SK-MEL-5 (cell line): ENCODE measurements around the gene SLC15A3. TPM values are rescaled to one million over a fixed set of nuclear protein-coding genes. Genes with fewer than 3 reads are reported as not detected.

Source experiments
- DNase-seq: peaks from one replicate; pipeline ENCODE4 v3.0.0-alpha.2; 2016; ENCODE audit warnings: low read depth, low spot score
- in situ Hi-C: cut with HindIII; loops from 2 replicates; pipeline ENCODE4 v1.10.0; 2016; ENCODE audit warnings: low sequenced_read_pairs, high pct_unique_total_duplicates, low pct_unique_long_range_greater_than_20kb
- small RNA-seq, 2 experiments: library from RNA; depleted of rRNA; stranded (forward); fragments of <200 nt; gene quantifications; one replicate each; pipeline ENCODE3, GENCODE V24; 2014
- total RNA-seq: library from RNA; depleted of rRNA; stranded (reverse); fragments of >200 nt; shearing (Covaris generic); gene quantifications from 2 replicates; pipeline ENCODE4 v1.2.3, GENCODE V29; 2014; rRNA removed

The SLC15A3 gene
- total RNA-seq, 1 experiment from 2014 or later, result 1.1 TPM

DNA sequence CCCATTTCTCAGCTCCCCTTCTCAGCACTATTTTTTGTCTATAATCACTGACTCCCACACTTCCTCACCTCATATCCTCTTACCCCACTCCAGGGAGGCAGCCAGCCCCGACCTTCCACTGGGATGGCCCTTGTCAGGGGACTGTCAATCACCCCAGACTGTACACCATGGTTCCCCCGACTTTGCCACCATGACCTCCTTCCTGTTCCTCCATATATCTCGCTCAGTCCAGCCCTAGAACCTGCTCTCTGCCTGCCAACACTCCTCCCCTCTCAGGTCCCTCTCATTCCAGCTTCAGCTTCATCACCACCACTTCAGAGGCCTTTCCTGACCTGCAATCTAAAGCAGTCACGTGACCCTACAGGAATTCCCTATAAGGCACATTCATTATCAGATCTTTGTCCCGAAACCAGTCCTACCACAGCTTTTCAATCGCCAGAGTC is 62.1 kb downstream of the SLC15A3 start:
- no peak for DNase-seq
- in situ Hi-C loops, result no loop called here

DNA sequence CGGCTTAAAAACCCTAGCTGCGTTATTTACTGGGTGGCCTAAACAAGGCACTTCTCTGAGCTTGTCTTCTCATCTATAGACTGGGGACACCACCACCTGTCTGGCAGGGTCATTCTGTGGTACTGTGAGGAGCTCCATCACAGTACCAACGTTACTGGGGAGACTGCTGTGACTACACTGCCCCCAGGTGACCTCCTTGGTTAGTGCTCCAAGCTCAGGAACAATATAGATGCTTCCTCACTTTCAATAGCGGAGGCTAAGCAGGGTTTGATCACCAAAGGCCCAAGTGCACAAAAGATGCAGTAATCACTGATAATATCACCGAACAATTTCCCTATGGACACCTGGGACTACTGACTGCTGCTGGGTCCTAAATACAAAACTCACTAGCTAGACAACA is 64.4 kb downstream of the SLC15A3 start:
- DNase-seq, result peak; percentile 62
- in situ Hi-C loops, result no loop called here

Small RNA genes lying within 50 kb of the gene (small RNA-seq; reads per million reads assigned to genes)
- 0 reads per million in 2 experiments for gene RNU6-933P

Other genes starting within 250 kb of the SLC15A3 start
- gene MS4A18, start 227.5 kb downstream of the SLC15A3 start, total RNA-seq, result not detected in 2 replicates
- not detected in 2 replicates for gene MS4A15, start 195.3 kb downstream of the SLC15A3 start, total RNA-seq
- gene MS4A10, start 166.8 kb downstream of the SLC15A3 start, total RNA-seq, result not detected in 2 replicates
- gene CCDC86, start 110.1 kb downstream of the SLC15A3 start, total RNA-seq, result 9.2 and 9.6 TPM in 2 replicates
- gene PTGDR2, start 96.2 kb downstream of the SLC15A3 start, total RNA-seq, result not detected in 2 replicates
- not detected in 2 replicates for gene ZP1, start 84.6 kb downstream of the SLC15A3 start, total RNA-seq
- 42.3 and 52.7 TPM in 2 replicates for gene PRPF19, start 45.6 kb downstream of the SLC15A3 start, total RNA-seq
- gene TMEM109, start 38.0 kb downstream of the SLC15A3 start, total RNA-seq, result 43.5 and 52.9 TPM in 2 replicates
- 35.0 and 36.2 TPM in 2 replicates for gene TMEM132A, start 27.7 kb downstream of the SLC15A3 start, total RNA-seq
- not detected in 2 replicates for gene CD6, start 19.5 kb upstream of the SLC15A3 start, total RNA-seq
- gene CD5, start 150.3 kb upstream of the SLC15A3 start, total RNA-seq, result not detected in 2 replicates
- 13.5 and 17.4 TPM in 2 replicates for gene VPS37C, start 209.2 kb upstream of the SLC15A3 start, total RNA-seq